PC-9 (cell line): ENCODE results near the gene LRMDA.

Source experiments
- CTCF ChIP-seq: fragments of 200-600 bp; sonication (generic); conservative IDR thresholded peaks from 2 replicates; pipeline ENCODE4 v1.6.1; 2017; ENCODE audit warnings: mixed run types, antibody characterized with exemption, mild to moderate bottlenecking, moderate library complexity
- EZH2 ChIP-seq: fragments of 200-600 bp; sonication (generic); IDR thresholded peaks from 2 replicates; pipeline ENCODE4 v1.8.0; 2017; ENCODE audit warnings: antibody characterized with exemption, low read depth

- no peak for TF ChIP-seq CTCF
- TF ChIP-seq EZH2, result no peak
Observed at GRCh38 chr10:75904499-75905283, 473.3 kb downstream of the LRMDA start.
